PC-3 (cell line): ENCODE measurements around the gene CACNA1I. TPM values are rescaled to one million over a fixed set of nuclear protein-coding genes. Genes with fewer than 3 reads are reported as not detected.

Experiments used
- ATAC-seq: fragments of 200-7000 bp; cut with Tn5 transposase; 2 replicates; pipeline ENCODE4 v1.9.1; 2020; ENCODE audit warnings: mild to moderate bottlenecking, moderate library complexity
- BruUV-seq: library from RNA; stranded (reverse); fragments of 400-500 nt; replicated peaks from 2 replicates; lab custom pipeline; 2021; lab: Mats Ljungman, UMichigan
- CTCF ChIA-PET: fragments of 300-600 bp; sonication (Branson Sonifier 250); formaldehyde crosslinking; loops from one replicate; lab custom pipeline; 2022; ENCODE audit warnings: antibody characterized with exemption; lab: Charles Lee
- POLR2A ChIA-PET: fragments of 300-600 bp; sonication (Branson Sonifier 250); formaldehyde crosslinking; loops from one replicate; lab custom pipeline; 2022; ENCODE audit warnings: antibody characterized with exemption; ENCODE audit not compliant: unreplicated experiment; lab: Charles Lee
- DNase-seq: peaks from one replicate; pipeline ENCODE4 v3.0.0-alpha.2; 2015
- H2AFZ ChIP-seq: fragments of 300-600 bp; sonication (generic); 2 replicates; pipeline ENCODE4 v1.6.0; 2016; ENCODE audit warnings: antibody characterized with exemption, low read length
- H3F3A ChIP-seq: fragments of 300-600 bp; sonication (generic); one replicate; pipeline ENCODE4 v1.6.0; 2017; ENCODE audit warnings: antibody characterized with exemption, low read length, control low read depth, mild to moderate bottlenecking; ENCODE audit not compliant: unreplicated experiment
- H3K27ac ChIP-seq: fragments of 300-600 bp; sonication (generic); 2 replicates; pipeline ENCODE4 v1.5.1; 2016; ENCODE audit warnings: mild to moderate bottlenecking, low read length
- H3K27me3 ChIP-seq: fragments of 300-600 bp; sonication (generic); 2 replicates; pipeline ENCODE4 v1.6.1; 2016; ENCODE audit warnings: low read length, mixed read lengths
- H3K36me3 ChIP-seq: fragments of 300-600 bp; sonication (generic); 2 replicates; pipeline ENCODE4 v1.6.1; 2016; ENCODE audit warnings: low read depth, mixed run types, low read length, mixed read lengths
- H3K4me1 ChIP-seq: fragments of 300-600 bp; sonication (generic); 2 replicates; pipeline ENCODE4 v1.5.1; 2016; ENCODE audit warnings: low read length; ENCODE audit not compliant: insufficient read depth
- H3K4me2 ChIP-seq: fragments of 300-600 bp; sonication (generic); 2 replicates; pipeline ENCODE4 v1.6.0; 2016; ENCODE audit warnings: low read length
- H3K4me3 ChIP-seq: fragments of 300-600 bp; sonication (generic); 2 replicates; pipeline ENCODE4 v1.5.1; 2016; ENCODE audit warnings: mild to moderate bottlenecking, low read length, mixed read lengths
- H3K79me2 ChIP-seq: fragments of 300-600 bp; sonication (generic); 2 replicates; pipeline ENCODE4 v1.6.1; 2017; ENCODE audit warnings: low read length, mixed read lengths
- H3K9ac ChIP-seq: fragments of 300-600 bp; sonication (generic); 2 replicates; pipeline ENCODE4 v1.6.0; 2016; ENCODE audit warnings: mild to moderate bottlenecking, low read length
- H3K9me2 ChIP-seq: fragments of 300-600 bp; sonication (generic); replicated peaks from 2 replicates; pipeline ENCODE4 v1.6.1; 2016; ENCODE audit warnings: mixed run types, low read length, mixed read lengths
- H3K9me3 ChIP-seq: fragments of 300-600 bp; sonication (generic); 2 replicates; pipeline ENCODE4 v1.6.1; 2016; ENCODE audit warnings: low read length, mixed read lengths
- H4K20me1 ChIP-seq: fragments of 300-600 bp; sonication (generic); 2 replicates; pipeline ENCODE4 v1.6.1; 2016; ENCODE audit warnings: low read length, mixed read lengths
- CTCF ChIP-seq: fragments of 300-600 bp; sonication (generic); conservative IDR thresholded peaks from 2 replicates; pipeline ENCODE4 v1.5.1; 2017; ENCODE audit warnings: antibody characterized with exemption, low read depth, mild to moderate bottlenecking, low read length
- EZH2 ChIP-seq: fragments of 300-600 bp; sonication (generic); IDR thresholded peaks from one replicate; pipeline ENCODE4 v1.6.1; 2017; ENCODE audit warnings: antibody characterized with exemption, mild to moderate bottlenecking, low read length; ENCODE audit not compliant: unreplicated experiment
- EZH2phosphoT487 ChIP-seq: fragments of 300-600 bp; sonication (generic); IDR thresholded peaks from 2 replicates; pipeline ENCODE4 v1.6.1; 2018; ENCODE audit warnings: mild to moderate bottlenecking, antibody characterized with exemption, low read length, borderline replicate concordance
- intact Hi-C: fragments of 100-400 bp; cut with micrococcal nuclease; formaldehyde crosslinking; loops from 2 replicates; pipeline ENCODE4 v1.9.0; 2023
- total RNA-seq: library from RNA; depleted of rRNA; stranded (reverse); fragments of >200 nt; gene quantifications from 2 replicates; pipeline ENCODE4 v1.2.3, GENCODE V29; 2014

Gene CACNA1I
- total RNA-seq, 1 experiment from 2014 or later = not detected

DNA sequence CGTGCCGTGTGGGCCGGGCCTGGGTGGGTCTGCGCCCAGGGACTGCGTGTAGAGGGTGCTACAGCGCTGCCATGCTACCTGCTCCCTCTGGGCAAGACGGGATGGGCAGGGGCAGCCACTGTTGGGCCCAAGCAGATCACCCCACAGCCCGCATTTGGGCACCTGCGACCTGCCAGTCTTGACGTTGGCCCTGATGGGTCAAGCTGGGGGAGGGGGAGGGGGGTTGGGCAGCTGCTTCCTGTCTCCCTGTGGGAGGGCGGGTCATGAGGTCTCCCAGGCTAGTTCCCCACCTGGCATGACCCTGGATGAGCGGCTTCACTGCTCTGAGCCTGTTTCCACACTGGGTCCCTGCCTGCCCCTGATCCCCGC lies 35.2 kb upstream of the CACNA1I start:
- TF ChIP-seq CTCF (no peak), EZH2 (no peak), EZH2phosphoT487 (no peak)
- Histone ChIP-seq H3K4me1 (peaks cover 16% of the 10 kb centered on the region), H3K27ac (no peak overlapping the region), H3K9ac (no peak overlapping the region), H3K4me3 (no peak overlapping the region), H3K4me2 (no peak overlapping the region; the same call in 1 of the 2 replicates), H3K27me3 (no peaks in the 10 kb centered on the region), H3K9me2 (no peaks in the 10 kb centered on the region), H4K20me1 (no peaks in the 10 kb centered on the region), H3K79me2 (peaks cover 22% of the 10 kb centered on the region), H2AFZ (no peak overlapping the region), H3K9me3 (no peaks in the 10 kb centered on the region), H3F3A (no peaks in the 10 kb centered on the region), H3K36me3 (no peaks in the 10 kb centered on the region)
- ATAC-seq (no peak), DNase-seq (no peak)
- ChIA-PET CTCF (interaction anchor here (1.3 kb wide), 1 partner anchor 489 kb away, joined by 6 read pairs; no protein-coding TSS in a partner anchor), POLR2A (no interaction called here)
- BruUV-seq = no TSS peak
- intact Hi-C loops = no loop called here

DNA sequence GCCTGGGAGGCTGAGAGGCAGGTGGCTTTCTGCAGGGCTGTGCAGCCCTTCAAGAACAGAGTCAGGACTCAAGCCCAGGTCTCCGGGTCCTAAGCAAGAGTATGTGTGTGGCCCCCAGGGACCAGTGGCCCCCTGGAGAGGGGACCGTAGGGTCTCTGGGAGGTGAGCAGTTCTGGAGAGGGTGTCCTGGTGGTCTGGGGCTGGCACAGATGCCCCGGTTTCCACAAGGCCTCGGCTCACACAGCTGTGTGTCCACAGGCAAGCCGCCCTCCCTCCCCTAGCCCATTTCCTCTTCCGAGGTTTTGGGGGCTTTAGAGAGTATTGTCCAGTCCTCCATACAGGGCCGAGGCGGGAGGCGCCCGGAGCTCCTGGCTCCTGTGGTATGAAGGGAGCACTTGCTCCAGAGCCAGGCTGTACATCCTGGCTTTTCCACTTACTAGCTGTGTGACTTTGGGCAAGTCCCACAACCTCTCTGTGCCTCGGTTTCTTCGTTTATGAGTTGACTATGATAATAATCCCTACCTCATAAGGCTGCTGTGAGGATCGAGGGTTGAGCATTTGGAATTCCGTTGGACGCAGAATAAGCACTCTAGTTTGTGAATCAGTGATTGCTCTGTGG lies 34.6 kb upstream of the CACNA1I start:
- TF ChIP-seq EZH2phosphoT487 (no peak), EZH2 (no peak), CTCF (no peak)
- Histone ChIP-seq H3K9me3 (no peaks in the 10 kb centered on the region), H3F3A (no peaks in the 10 kb centered on the region), H2AFZ (no peak overlapping the region), H3K4me3 (no peak overlapping the region), H3K79me2 (peaks cover 16% of the 10 kb centered on the region), H3K36me3 (no peaks in the 10 kb centered on the region), H3K4me2 (no peak overlapping the region), H3K9ac (no peak overlapping the region), H3K9me2 (no peaks in the 10 kb centered on the region), H3K27ac (no peak overlapping the region), H3K4me1 (peaks cover 11% of the 10 kb centered on the region), H4K20me1 (no peaks in the 10 kb centered on the region), H3K27me3 (no peaks in the 10 kb centered on the region)
- no TSS peak for BruUV-seq
- ChIA-PET POLR2A (no interaction called here), CTCF (interaction anchor here (1.0 kb wide), 1 partner anchor 11 kb away, joined by 5 read pairs; no protein-coding TSS in a partner anchor)
- intact Hi-C loops = no loop called here
- DNase-seq = no peak
- no peak for ATAC-seq

DNA sequence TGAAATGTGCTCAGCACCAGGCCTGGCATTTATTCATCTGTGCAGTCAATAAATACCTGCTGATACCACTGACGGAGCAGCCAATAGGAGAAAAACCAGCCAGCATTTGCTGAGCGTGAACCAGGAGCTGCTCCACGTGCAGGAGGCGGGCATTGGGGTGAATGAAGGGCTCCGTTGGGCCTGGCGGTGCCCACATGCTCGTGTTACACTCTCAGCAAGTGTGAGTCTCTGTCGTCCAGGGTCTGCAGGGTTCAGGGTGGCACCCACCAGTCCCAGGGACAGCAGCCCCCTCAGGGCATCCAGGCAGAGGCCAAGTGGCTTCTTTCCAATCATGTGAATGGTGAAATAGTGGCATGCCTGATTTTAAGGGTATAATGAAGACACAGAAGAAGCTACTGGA lies 33.8 kb upstream of the CACNA1I start:
- CTCF ChIA-PET = interaction anchor here (1.0 kb wide), 1 partner anchor 10 kb away, joined by 5 read pairs; no protein-coding TSS in a partner anchor
- H3F3A ChIP-seq = no peaks in the 10 kb centered on the region
- no peaks in the 10 kb centered on the region for H3K27me3 ChIP-seq
- TF ChIP-seq EZH2phosphoT487 = no peak
- no peak for TF ChIP-seq EZH2
- TF ChIP-seq CTCF = no peak
- no peaks in the 10 kb centered on the region for H3K36me3 ChIP-seq
- BruUV-seq = no TSS peak
- POLR2A ChIA-PET = no interaction called here
- H3K9ac ChIP-seq = no peak overlapping the region
- no peak overlapping the region for H3K4me3 ChIP-seq
- H3K4me1 ChIP-seq = 0 out of 2 replicates have a peak, but pooled peaks cover 4% of the 10 kb centered on the region
- ATAC-seq = no peak
- peaks cover 8% of the 10 kb centered on the region for H3K79me2 ChIP-seq
- intact Hi-C loops = no loop called here
- no peaks in the 10 kb centered on the region for H4K20me1 ChIP-seq
- no peak overlapping the region for H3K27ac ChIP-seq
- no peak overlapping the region for H2AFZ ChIP-seq
- no peaks in the 10 kb centered on the region for H3K9me2 ChIP-seq
- DNase-seq = no peak
- H3K4me2 ChIP-seq = no peak overlapping the region
- H3K9me3 ChIP-seq = no peaks in the 10 kb centered on the region
